ENCODE results near the gene COPZ2.

The COPZ2 gene

DNA sequence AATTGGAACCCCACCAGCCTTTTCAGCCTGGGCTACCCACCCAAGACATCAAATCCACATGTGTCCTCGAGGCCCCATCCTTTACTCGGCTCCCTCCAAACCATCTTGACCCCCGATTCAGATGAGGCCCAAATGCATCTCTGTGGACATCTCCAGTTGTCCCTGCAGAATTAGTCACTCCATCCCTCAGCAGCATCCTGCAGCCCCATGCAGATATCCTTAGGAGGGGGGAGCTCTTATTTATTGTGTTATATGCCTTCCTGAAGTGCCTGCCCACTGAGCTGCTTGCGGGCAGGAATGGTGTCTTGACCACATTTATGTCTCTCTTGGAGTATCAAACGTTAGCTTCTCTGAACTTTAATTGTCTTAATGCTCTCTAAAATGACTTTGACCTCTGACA is 51.1 kb downstream of the COPZ2 start:
- DNase-seq (ENCODE audit: low spot score) = no peak

DNA sequence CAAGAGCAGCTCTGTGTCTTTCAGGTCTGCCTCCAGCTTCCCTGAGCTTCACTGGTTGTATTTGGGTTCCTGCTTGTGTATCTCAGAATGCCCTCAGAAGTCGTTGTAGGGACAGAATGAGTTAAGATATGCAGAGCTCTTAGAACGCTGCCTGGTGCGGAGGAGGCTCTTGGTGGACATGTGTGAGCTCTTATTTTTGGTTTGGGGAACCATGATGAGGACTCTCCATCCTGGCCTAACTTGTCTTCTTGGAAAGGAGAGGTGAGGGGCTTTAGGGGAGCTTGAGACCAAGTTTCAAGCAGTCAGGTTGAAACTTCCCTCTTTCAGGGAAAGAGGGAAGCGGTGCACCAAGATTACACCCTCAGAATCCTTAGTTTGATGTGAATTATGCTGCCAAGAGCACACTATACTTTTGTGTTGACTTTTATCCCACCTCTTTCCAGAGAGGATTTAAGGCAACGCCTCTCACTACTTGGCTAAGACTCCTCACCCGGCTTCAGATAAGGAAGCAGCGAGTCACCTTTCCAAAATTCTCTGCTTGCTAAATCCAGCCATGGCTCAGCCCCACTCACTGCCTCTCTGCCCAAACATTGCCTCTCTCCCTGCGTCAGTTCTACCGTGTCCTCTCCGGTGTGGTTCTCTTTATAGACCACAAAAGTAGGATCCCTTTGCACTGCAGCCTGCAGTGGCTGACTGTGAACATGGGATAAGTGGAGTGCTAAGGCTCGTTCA is 53.9 kb downstream of the COPZ2 start:
- DNase-seq (ENCODE audit: low spot score) = no peak

GRCh38 chr17:47982645-47983390 is 54.8 kb downstream of the COPZ2 start:
- DNase-seq (ENCODE audit: low spot score) = no peak

GRCh38 chr17:47982091-47982617 is 55.4 kb downstream of the COPZ2 start:
- DNase-seq (ENCODE audit: low spot score) = no peak

GRCh38 chr17:47981462-47981861 is 56.1 kb downstream of the COPZ2 start:
- no peak for DNase-seq (ENCODE audit: low spot score)

GRCh38 chr17:47980541-47980940 is 57.1 kb downstream of the COPZ2 start:
- DNase-seq (ENCODE audit: low spot score) = no peak

DNA sequence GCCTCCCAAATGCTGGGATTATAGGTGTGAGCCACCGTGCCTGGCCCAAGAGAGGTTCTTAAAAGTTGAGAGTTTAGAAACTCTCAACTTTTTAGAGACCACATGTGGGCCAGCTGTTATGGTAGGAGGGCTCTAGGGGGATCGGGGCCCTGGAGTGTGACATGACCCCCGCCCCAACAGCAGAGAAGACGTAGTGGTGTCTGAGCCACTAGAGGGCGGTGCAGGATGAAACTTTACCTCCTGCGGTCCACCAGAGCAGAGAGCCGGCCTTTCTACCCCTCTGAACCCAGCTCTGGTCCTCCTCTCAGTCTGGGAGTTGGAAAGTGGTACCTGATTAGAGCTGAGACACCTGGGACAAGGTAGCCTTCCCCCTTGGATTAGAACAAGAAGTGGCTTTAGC is 59.3 kb downstream of the COPZ2 start:
- peak; percentile 87 for DNase-seq (ENCODE audit: low spot score)

Data from AG08395 (cell line).